GF-D8 (cell line): ENCODE measurements around the gene SESN1.

Experiments
- DNase-seq: peaks from one replicate; lab custom pipeline; 2025; lab: John Stamatoyannopoulos, UW

SESN1 gene

DNA sequence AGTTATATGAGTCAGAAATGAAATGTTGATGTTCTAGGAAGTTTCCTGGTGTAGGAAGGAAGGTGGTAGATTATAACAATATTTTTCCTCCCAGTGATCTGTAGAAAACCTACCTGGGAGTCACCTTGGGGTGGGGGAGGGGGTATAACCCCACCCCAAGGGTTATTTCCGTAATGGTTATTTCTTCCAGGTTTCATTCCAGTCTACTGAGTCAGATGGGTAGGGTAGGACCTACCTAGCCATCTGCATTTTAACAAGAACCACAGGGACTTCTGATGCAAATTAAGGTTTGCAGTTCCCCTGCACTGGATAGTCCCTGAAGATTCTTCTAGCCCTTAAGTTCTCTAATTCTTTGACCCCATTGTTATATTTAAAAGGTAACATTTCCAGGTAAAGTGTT is 157.5 kb downstream of the SESN1 start:
- no peak for DNase-seq
